NCI-H345 (cell line): Measurements from ENCODE around the gene ADCK1.
"Not testable (repeated sequence)": the region's sequence is repeated elsewhere in the genome, so short reads cannot be mapped to it uniquely, and the experiment has no call there.

Experiments
- DNase-seq: peaks from one replicate; lab custom pipeline; 2025; lab: John Stamatoyannopoulos, UW

Gene ADCK1

DNA sequence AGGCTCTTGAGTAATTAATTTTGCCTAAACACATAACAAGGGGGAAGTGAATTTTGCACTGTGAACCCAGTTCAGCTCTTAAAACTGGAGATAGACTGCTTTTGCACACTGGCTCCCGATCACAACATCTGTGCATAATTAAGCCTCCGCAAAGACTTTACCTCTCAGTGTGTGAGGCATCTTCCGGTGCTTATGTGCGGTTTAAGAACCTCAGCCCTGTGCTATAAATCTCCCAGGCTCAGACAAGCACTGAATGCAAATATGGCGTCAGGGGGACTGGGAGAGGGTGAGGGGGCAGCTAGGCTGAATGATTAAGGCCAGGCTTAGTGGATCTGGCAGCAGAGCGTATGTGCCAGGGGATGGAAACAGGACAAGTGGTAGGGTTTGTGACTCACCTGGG is 103.3 kb downstream of the ADCK1 start:
- no peak for DNase-seq

DNA sequence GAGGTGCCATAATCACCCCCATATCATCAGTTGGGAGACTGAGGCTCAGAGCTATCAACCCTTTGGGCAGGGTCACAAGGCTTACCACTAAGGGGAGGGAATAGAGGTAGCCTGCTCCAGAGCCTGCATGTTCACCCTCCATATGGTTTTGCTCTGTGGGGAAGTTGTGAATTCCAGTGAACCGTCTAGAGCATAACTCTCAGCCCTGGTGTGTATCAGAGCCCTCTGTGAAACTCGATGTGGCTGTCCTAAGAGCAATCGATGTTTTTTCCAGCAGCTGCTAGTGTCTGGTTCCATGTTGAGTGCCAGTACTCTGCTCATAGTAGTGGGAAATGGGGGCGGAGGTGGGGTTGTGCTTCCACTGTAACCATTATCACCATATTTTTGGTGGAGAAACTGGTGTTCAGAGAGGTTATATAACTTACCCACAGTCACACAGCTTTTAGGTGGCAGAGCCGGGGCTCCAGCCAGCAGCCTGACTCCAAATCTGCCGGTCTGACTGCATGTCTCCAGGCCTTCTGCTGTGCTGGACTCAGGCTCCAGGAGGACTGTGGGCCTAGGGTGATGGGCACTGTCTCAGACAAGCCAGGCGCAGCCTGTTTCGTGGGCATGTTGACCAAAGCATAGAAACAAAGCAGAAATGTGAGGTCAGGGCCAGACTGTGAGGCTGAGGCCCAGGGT is 104.2 kb downstream of the ADCK1 start:
- no peak for DNase-seq

DNA sequence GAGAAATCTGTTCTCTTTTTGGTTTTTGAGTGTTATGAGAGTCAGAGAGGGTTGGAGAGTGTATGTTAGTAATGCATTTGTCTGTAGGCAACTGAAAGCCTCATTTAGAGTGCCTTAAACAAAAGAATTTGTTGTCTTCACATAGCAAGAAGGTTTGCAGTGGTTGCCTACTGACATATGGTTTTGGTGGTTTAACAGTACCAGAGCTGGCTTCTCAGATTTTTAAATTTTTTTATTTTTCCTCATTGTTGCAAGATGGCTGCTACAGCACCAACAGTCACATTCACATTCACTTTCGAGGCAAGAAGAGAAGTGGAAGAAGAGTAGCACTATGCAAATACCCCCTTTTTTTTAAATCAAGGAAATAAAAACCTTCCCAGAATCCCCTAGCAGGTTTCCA is 106.5 kb downstream of the ADCK1 start:
- DNase-seq: no peak

DNA sequence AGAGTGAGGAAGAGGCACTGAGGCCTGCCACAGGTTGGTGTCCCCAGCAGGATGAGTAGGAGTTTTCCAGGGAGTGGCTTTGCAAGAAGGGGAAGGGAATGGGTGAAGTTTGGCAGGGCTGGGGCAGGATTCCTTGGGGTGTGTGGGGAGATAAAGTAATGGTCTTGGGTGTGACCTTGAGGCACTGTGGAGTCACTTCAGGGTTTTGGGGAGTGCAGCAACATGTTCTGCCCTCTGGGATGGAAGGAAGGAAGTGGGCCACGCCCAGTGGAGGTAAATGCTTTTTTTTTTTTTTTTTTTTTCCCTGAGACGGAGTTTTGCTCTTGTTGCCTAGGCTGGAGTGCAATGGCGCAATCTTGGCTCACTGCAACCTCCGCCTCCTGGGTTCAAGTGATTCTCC is 108.9 kb downstream of the ADCK1 start:
- DNase-seq: no peak

DNA sequence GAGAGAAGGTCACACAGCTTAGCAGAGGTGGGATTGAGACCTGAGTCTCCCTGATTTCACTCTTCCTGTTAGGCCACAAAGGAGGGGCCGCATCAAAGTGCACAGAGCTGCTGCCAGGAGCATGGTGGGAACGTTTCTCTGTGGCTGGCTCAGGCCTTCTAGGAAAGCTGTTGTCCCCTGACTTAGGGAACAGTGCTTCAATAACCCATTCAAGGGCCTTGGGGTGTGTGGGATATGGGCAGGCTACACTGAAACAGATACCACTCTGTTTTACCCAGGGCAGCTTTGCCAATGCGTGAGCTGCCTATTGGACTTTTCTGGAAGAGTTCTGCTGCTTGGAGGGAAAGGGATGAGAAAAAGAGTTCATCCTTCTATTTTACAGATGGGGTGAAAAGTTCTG is 110.0 kb downstream of the ADCK1 start:
- no peak for DNase-seq

DNA sequence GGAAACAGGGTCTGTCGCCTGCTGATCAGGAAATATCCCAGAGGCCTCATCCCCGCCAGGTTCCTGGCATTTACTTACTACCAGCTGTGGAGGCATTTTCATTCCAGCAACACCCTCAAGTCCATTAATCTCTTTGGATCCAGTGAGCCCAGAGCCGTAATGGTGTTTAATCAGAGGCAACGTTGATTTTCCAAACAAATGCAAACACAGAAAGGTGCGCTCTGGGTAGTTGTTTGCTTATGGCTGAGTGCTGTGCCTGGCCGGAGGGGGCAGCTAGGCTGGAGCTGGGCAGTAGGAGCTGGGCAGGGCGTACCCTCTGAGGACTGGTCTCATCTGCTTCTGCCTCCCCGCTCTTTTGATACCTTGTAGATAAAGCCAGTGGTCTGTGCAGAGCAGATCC is 110.6 kb downstream of the ADCK1 start:
- no peak for DNase-seq

DNA sequence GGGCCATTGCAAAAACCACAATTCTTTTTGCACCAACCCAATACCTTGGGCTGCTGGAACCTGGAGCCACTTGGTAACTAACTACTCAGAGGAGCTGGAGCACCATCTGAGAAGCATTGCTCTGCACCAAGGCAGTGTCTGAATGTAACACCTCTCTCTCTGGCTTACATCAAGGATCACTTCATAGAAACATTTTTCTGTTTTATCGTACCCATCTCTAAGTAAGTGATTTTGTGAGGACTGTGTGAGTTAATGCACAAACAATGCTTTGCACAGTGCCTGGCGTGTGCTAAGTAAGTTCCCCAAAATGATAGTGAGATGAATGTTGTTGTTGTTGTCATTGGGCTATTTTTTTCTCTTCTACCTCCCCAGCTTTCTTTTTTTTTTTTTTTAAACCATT is 111.4 kb downstream of the ADCK1 start:
- no peak for DNase-seq

DNA sequence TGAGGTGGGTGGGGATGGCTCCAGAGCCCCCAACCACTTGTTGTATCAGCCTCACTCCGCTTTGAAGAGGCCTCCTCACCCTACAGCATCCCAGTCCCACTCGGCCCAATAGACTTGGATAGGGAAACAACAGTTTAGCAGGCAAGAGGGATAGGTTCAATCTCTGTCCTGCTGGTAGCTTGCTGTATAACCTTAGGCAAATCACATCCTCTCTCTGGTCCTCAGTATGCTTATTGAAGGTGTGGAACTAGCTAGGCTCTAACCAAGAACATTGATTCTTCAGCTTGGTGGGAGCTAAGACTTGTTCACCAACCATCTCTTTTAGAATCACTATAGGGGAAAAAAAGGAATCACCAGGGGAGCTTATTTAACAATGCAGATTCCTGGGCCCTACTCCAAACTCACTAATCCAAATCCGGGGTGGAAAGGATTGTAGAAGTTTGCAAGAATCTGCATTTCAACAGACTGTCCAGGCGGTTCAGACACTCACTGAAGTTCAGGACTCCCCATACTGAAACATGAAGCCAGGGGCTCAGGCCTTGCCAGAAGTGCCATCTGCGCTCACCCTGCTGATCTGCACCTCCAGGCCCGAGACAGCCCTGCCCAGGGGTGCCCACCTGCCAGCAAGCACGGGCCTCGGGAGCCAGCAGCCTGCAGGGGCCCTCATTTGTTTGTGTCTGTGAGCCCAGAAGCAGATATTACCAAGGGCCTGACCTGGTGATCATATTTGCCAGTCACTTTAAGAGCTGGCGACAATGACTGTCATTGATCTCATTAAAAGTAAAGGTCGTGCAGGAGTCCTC is 113.0 kb downstream of the ADCK1 start:
- DNase-seq: no peak

DNA sequence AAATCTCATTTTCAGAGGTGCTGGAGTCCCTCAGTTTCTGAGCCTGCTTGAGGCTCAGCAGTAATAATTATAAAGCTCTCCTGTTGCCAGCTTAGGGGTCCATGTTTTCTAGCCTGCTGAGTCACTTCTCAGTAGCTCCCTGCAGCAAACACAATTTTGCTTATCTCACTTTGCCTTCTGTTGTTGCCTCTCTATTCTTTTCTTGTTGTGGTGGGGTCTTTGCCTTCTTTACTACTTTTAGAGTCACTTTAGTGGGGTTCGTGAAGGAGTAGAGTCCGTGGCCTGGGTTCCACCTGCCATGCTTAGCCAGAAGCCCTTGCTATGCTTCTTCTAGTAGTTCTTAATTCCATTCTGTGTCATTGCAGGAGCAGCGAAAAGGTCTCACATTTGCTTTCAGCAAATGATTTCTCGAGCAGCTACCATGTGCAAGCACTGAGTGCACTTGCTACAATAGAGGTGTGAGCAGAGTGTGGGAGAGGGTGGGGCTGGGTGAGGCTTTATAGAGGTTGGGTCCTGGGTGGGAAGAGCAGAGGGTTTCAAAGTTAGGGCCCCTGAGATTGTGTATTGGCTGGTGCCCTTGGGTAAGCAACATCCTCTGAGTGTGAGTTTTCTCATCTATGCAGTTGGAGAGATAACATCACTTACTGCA is 114.3 kb downstream of the ADCK1 start:
- no peak for DNase-seq

DNA sequence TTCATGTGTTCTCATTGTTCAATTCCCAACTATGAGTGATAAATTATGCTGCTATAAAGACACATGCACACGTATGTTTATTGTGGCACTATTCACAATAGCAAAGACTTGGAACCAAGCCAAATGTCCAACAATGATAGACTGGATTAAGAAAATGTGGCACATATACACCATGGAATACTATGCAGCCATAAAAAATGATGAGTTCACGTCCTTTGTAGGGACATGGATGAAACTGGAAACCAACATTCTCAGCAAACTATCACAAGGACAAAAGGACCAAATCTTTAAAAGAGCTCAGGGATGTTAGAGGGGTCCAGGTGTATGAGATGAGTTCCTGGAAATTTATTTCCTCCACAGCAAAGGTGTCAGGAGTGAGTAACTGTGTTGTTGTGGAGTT is 115.5 kb downstream of the ADCK1 start:
- not testable (repeated sequence) for DNase-seq

DNA sequence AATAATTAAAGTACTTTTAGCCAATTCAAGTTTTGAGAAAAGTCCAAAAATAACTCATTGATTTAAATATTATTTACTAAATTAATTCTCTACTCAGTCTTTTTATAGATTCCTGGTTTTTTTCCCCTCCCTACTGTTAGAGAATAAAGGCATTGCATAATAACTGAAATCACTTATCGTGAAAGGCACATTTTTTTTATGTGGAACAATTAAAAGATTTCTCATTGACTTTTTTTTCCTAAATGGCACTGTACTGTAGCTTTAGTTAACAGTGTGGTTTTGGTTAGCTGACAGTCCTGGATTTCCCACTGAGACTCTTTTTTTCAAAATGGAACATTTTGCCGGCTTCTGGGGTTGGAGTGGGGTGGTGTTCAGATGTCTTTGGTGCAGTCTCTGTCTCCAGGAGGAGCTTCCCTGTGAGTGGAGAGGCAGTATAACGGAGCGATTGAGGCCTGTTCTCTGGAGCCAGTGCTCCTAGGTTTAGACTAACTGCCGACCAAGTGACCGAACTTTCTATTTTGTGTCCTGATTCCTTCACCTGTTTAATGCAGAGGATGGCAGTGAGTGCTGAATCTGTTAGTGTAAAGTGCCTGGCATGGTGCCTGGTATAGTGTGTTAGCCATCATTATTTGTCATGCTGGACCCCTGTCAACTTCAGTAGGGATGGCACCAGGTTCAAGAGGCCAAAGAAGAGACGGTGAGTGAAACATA is 117.7 kb downstream of the ADCK1 start:
- no peak for DNase-seq

DNA sequence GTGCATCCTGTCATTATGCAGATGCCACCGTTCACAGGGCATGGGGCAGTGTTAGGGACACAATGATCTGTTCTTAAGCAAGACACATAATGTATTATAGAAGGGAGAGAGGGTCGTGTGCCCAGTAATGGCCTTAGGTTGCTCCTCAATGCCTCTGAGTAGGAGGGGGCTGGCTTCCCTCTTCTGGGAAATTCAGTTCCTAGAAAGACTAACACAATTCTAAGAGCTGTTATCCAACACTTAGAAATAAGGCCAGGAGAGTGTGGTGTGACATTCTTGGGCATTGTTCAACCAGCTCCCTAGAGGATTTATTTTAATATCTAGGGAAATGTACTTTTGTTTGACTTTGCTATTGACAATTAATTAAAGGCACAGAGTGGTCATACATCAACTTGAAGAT is 118.5 kb downstream of the ADCK1 start:
- DNase-seq: no peak

DNA sequence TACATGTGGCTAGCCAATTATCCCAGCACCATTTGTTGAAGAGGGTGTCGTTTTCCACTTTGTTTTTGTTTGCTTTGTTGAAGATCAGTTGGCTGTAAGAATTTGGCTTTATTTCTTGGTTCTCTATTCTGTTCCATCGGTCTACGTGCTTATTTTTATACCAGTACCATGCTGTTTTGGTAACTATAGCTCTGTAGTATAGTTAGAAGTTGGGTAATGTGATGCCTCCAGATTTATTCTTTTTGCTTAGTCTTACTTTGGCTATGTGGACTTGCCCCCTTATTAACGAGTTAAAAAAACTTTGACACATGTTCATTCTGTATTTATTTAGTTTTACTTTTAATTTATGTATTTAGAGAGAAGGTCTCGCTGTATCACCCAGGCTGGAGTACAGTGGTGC is 120.4 kb downstream of the ADCK1 start:
- no peak for DNase-seq

DNA sequence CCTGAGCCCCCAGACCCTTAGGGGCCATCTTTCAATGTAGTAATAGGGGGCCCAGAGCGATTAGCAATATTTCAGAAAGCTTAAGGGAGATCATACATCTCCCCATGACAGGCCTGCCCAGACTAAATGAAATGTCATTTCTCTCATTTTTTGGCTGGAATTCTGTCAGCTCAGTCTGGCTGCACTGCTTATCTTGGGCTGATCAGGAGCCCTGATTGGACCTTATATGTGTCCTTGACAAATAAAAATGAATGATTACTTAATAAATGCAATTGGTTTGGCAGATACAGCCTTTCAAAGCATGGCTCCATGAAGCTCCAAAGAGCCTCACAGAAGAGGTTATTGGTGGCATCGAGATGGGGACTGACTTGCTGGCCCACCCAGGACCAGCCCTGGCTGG is 121.9 kb downstream of the ADCK1 start:
- no peak for DNase-seq

DNA sequence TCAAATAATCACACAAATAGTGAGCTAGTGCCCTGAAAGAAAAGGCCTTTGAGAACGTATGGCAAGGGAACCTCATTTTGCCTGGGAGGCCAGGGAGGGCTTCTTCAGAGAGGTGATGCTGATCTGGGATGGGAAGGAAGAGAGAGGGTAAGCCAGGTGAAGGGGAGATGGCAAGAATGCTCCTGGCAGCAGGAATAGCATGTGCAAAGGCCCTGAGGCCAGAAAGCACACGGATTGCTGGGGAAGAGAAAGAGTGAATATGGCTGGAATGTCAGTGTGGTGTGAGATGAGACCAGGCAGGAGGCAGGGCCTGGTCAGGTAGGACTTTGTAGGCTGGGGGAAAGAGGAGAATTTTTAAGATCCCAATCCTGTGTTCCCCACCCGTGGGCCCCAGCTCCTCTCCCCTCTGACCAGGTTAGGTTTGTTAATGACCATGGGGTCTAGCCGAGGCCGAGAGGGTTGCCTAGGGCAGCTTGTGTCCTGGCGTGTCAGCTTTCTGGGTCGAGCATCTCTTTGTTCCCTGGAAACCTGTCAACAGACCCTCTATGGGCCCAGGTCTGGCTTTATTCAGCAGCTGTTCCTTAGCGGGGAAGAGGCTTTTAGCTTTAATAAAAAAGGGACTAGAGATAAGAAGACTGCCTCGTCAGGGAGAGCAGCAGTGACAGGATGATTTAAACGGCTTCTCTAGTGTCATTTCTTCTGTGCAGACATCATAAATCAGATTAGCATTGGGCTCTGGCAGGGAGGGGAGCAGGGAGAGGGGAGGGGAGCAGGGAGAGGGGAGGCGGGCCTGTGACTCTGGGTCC is 123.4 kb downstream of the ADCK1 start:
- no peak for DNase-seq

DNA sequence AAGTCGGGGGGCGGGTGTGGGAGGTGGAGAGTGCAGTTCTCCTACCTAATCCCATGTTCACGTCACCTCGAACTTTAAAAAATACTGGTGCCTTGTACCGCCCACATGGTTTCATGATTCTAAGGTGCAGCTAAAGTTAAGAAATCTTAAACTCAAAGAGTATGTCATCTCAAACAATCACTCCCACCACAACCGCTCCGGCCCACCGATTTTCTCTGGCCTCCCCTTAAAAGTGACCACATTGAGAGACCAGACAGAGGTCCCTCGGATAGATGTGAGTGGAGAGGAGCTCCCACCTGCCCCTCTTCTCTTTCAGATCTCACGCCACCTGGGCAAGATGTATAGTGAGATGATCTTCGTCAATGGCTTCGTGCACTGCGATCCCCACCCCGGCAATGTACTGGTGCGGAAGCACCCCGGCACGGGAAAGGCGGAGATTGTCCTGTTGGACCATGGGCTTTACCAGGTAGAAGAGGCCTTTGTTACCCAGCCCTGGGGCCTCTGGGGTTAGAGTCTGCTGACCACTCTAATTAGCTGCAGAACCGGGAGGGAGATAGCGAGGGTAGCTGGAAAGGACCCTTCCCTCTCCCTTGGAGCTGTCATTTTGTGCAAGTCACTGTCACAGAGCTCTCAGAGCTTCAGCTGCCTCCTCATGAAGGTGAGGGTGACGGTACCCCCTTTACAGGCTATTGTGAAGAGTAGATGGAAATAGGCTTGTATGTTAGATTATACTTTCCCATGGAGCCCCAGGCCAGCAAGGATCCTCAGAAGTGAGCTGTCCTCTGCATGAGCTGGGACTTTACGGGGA is 124.4 kb downstream of the ADCK1 start:
- no peak for DNase-seq

DNA sequence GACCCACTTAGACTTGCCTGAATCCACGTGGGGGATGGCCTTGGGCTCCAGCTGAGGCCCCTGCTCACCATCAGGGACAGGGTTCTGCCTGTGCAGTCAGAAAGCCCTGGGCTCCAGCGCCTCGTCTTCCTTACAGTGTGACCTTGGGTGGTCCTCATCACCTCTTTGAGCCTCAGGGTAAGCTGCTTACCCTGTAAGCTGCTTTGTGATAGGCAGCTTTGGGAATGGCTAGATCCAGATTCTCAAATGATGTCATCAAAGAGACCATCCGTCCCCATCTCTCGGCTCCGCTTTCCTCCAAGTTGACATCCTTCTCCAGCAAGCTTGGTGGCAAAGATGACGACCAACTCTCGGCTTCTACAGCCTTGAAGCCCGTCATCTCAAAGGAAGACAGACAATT is 127.0 kb downstream of the ADCK1 start:
- DNase-seq: no peak

DNA sequence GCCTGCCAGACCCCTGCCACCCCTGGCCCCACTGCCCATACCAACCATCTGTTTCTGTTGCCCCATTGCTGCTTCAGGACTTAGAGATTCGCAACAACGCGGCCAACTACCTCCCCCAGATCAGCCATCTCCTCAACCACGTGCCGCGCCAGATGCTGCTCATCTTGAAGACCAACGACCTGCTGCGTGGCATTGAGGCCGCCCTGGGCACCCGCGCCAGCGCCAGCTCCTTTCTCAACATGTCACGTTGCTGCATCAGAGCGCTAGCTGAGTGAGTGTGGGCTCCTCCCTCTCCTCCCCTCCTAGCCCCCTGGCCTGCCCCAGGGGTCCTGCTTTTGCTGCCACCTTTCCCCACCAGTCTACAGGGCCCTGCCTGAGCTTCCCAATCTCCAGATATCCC is 131.5 kb downstream of the ADCK1 start:
- DNase-seq: no peak

DNA sequence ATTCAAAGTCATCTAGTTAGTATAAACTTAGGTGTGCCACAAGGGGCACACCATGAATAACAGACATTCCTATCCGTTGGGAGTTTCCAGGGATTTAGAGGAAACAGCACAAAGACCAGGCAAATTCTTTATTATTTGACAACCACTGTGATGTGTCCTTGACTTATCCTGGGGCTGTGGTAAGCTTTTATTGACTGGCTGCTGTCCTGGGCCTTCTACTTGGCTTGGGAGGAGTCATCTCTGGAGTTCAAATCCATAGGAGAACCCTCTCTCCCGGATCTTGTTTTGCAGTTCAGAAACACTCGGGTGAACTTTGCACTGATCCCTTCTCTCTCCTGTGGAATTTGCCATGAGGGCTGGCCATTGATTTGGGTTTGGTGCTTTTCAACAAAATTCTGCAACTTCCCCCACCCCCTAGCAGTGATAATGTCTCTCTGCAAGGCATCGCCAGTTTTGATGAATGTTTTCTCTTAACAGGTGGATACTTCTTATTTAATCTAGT is 136.3 kb downstream of the ADCK1 start:
- DNase-seq: no peak

DNA sequence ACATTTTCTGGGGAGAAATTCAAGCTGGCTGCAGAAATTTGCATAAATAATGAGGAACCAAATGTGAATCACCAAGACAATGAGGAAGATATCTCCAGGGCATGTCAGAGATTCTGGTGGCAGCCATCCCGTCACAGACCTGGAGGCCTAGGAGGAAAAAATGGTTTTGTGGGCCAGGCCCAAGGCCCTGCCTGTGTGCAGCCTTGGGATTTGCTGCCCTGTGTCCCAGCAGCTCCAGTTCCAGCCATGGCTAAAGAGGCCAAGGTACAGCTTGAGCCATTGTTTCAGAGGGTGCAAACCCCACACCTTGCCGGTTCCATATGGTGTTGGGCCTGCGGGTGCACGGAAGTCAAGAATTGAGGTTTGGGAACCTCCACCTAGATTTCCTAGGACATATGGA is 147.5 kb downstream of the ADCK1 start:
- no peak for DNase-seq
